Measurements from ENCODE around the gene MED13L. TPM values are rescaled to one million over a fixed set of nuclear protein-coding genes. Genes with fewer than 3 reads are reported as not detected.

Gene MED13L
- total and polyA plus RNA-seq, 8 donors: 92.4 to 123 (median 97.0) TPM

DNA sequence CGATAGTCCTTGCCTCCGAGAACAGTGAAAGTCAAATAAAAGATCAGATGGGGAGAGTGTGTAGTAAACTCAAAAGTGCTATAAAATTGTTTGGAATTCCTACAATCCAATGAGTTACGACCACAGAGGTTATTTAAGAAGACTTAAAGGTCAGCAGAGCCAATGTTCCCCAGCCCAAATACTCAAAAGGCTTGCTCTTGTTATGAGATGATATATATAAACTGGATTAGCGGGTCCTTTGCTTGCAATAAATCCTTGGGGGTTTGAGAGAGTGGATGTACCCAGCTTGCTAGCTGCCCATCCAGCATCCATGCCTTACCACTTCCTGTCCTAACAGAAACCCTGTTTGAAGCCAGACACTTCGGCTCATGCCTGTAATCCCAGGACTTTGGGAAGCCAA is 29.0 kb upstream of the MED13L start:
- no peak overlapping the region for H3K4me3 ChIP-seq
- no peak for ATAC-seq
- peaks cover 0 to 6% of the 10 kb centered on the region in 2 donors for H3K9me3 ChIP-seq
- intact Hi-C loops (cut with DNase I): no loop called here
- H3K27me3 ChIP-seq: no peaks in the 10 kb centered on the region
- no peak for DNase-seq
- H3K27ac ChIP-seq: no peak overlapping the region
- H3K4me1 ChIP-seq: peaks cover 5 to 23% of the 10 kb centered on the region in 2 donors
- H3K36me3 ChIP-seq: no peaks in the 10 kb centered on the region
- TF ChIP-seq, protein P1, sequence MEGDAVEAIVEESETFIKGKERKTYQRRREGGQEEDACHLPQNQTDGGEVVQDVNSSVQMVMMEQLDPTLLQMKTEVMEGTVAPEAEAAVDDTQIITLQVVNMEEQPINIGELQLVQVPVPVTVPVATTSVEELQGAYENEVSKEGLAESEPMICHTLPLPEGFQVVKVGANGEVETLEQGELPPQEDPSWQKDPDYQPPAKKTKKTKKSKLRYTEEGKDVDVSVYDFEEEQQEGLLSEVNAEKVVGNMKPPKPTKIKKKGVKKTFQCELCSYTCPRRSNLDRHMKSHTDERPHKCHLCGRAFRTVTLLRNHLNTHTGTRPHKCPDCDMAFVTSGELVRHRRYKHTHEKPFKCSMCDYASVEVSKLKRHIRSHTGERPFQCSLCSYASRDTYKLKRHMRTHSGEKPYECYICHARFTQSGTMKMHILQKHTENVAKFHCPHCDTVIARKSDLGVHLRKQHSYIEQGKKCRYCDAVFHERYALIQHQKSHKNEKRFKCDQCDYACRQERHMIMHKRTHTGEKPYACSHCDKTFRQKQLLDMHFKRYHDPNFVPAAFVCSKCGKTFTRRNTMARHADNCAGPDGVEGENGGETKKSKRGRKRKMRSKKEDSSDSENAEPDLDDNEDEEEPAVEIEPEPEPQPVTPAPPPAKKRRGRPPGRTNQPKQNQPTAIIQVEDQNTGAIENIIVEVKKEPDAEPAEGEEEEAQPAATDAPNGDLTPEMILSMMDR (IDR thresholded peaks at IDR 0.05): no peak

- Histone ChIP-seq H3K9me3 (peaks cover 0 to 1% of the 10 kb centered on the region in 2 donors), H3K4me3 (no peak overlapping the region), H3K27me3 (no peaks in the 10 kb centered on the region), H3K4me1 (peaks cover 7 to 29% of the 10 kb centered on the region in 2 donors), H3K36me3 (no peaks in the 10 kb centered on the region), H3K27ac (no peak overlapping the region)
- no peak for DNase-seq
- TF ChIP-seq, protein P1 (IDR thresholded peaks at IDR 0.05): no peak
- intact Hi-C loops (cut with DNase I): no loop called here
- ATAC-seq: no peak
Observed at GRCh38 chr12:116304621-116305020, 27.1 kb upstream of the MED13L start.

DNA sequence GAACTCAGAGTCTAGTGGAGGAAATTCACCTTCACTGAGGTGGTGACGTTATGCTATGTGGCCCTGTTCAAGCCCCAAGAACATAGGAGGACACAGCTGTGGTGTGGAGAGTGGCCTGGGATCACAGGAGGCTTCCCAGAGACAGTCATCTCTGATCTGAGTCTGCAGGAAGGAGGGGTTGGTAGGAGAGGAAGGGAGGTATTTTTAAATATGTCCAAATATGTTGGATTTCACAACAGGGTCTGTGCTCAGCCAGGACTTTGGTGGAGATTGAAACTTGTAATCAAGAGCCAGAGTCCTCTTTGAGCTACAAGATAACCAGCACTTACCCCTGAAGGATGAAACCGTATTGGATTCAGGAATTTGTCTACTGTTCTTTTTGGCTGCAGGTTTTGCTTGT is 26.4 kb upstream of the MED13L start:
- H3K36me3 ChIP-seq: no peaks in the 10 kb centered on the region
- H3K27me3 ChIP-seq: no peaks in the 10 kb centered on the region
- no peaks in the 10 kb centered on the region for H3K9me3 ChIP-seq
- ATAC-seq (peak; percentile 26), DNase-seq (no peak)
- TF ChIP-seq, protein P1 (IDR thresholded peaks at IDR 0.05): no peak
- intact Hi-C loops (cut with DNase I): no loop called here
- H3K4me3 ChIP-seq: no peak overlapping the region
- H3K27ac ChIP-seq: no peak overlapping the region
- H3K4me1 ChIP-seq: peaks cover 14 to 36% of the 10 kb centered on the region in 2 donors

DNA sequence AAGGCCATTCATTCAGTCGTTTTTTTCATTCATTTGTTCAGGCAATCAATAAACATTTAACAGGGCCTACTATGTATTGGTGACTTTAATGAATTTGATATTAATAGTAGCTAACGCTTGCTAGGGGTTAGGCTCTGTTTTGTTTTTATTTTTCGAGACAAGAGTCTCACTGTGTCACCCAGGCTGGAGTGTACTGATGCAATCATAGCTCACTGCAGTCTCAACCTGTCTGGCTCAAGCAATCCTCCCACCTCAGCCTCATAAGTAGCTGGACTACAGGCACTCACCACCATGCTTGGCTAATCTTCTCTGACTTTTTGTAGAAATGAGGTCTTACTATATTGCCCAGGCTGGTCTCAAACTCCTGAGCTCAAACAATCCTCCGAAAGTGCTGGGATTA is 25.6 kb upstream of the MED13L start:
- TF ChIP-seq, protein P1 (IDR thresholded peaks at IDR 0.05): no peak
- ATAC-seq: no peak

GRCh38 chr12:116302166-116303058 is 24.9 kb upstream of the MED13L start:
- Histone ChIP-seq H3K9me3 (no peaks in the 10 kb centered on the region), H3K4me3 (no peak overlapping the region), H3K27ac (peak overlapping the region in 1 of 2 donors; percentile 28), H3K4me1 (peaks cover 14 to 39% of the 10 kb centered on the region in 2 donors), H3K27me3 (no peaks in the 10 kb centered on the region), H3K36me3 (no peaks in the 10 kb centered on the region)
- TF ChIP-seq, protein P1 (IDR thresholded peaks at IDR 0.05): no peak
- DNase-seq (no peak), ATAC-seq (no peak)
- intact Hi-C loops (cut with DNase I): no loop called here

More for the DNA sequence above, 25.6 kb upstream of the MED13L start:
- H3K9me3 ChIP-seq: no peaks in the 10 kb centered on the region
- no peaks in the 10 kb centered on the region for H3K36me3 ChIP-seq
- H3K27me3 ChIP-seq: no peaks in the 10 kb centered on the region
- DNase-seq: no peak
- intact Hi-C loops (cut with DNase I): no loop called here
- H3K4me1 ChIP-seq: peaks cover 14 to 39% of the 10 kb centered on the region in 2 donors
- peak overlapping the region in 1 of 2 donors; percentile 28 for H3K27ac ChIP-seq
- no peak overlapping the region for H3K4me3 ChIP-seq

Data from left lung (tissue), 10 donors.